Tibial artery (tissue), 4 donors: ENCODE measurements around the gene VAC14.
A peak's percentile ranks its signal among the peaks of the same experiment; 100 is the strongest.

Source experiments
- DNase-seq, 2 donors: peaks; one replicate each; pipeline ENCODE4 v3.0.0-alpha.2; 2019
- H3K27ac ChIP-seq, 2 donors: fragments of 200-600 bp; sonication (generic) in 1 of 2; 1 replicate in 1 of 2; 2 replicates in 1 of 2; pipeline ENCODE4 v1.5.1; 2018 to 2019; ENCODE audit warnings: mild to moderate bottlenecking in 1 of 2
- H3K27me3 ChIP-seq, 2 donors: fragments of 200-600 bp; sonication (generic) in 1 of 2; one replicate each; pipeline versions ENCODE4 v1.5.1 to v1.6.0; 2016 to 2019
- H3K36me3 ChIP-seq, 3 donors: fragments of 200-600 bp; sonication (generic) in 2 of 3; one replicate each; pipeline ENCODE4 v1.5.1; 2016 to 2019; ENCODE audit warnings: mild to moderate bottlenecking in 2 of 3
- H3K4me1 ChIP-seq, 4 donors: fragments of 200-600 bp; sonication (generic) in 2 of 4; 1 replicate in 3 of 4; 2 replicates in 1 of 4; pipeline ENCODE4 v1.5.1; 2016 to 2019
- H3K4me3 ChIP-seq, 2 donors: fragments of 200-600 bp; sonication (generic) in 1 of 2; 1 replicate in 1 of 2; 2 replicates in 1 of 2; pipeline ENCODE4 v1.5.1; 2018 to 2019; ENCODE audit warnings: mild to moderate bottlenecking in 2 of 2
- H3K9me3 ChIP-seq, 3 donors: fragments of 200-600 bp; sonication (generic) in 1 of 3; one replicate each; pipeline ENCODE4 v1.5.1; 2016 to 2019
- CTCF ChIP-seq, 2 experiments: fragments of 200-600 bp in 1 of 2; fragments of 450-650 bp in 1 of 2; IDR thresholded peaks; one replicate each; pipeline ENCODE4 v1.5.1; 2017 to 2019; ENCODE audit warnings: antibody characterized with exemption in 2 of 2, mild to moderate bottlenecking in 1 of 2, moderate library complexity in 1 of 2
- intact Hi-C: fragments of 100-400 bp; cut with DNase I; formaldehyde crosslinking; loops from one replicate; pipeline ENCODE4 v1.15.0; 2023; ENCODE audit warnings: low total_unique reads

The VAC14 gene

GRCh38 chr16:70760221-70760620, 40.7 kb downstream of the VAC14 start:
- intact Hi-C loops: loop anchor here (10.0 kb wide), 1 partner anchor 225 kb away; no protein-coding TSS in a partner anchor
- Histone ChIP-seq H3K4me1 (peaks cover under 1 to 18% (median 14%) of the 10 kb centered on the region in 4 donors), H3K27ac (no peak overlapping the region), H3K36me3 (peaks cover 9 to 78% (median 56%) of the 10 kb centered on the region in 3 donors), H3K27me3 (no peaks in the 10 kb centered on the region), H3K9me3 (no peaks in the 10 kb centered on the region), H3K4me3 (no peak overlapping the region)
- no peak for TF ChIP-seq CTCF (IDR thresholded peaks at IDR 0.05)
- DNase-seq: no peak

- Histone ChIP-seq H3K4me1 (peaks cover 5 to 23% (median 19%) of the 10 kb centered on the region in 4 donors), H3K36me3 (peaks cover 9 to 73% (median 56%) of the 10 kb centered on the region in 3 donors), H3K4me3 (no peak overlapping the region), H3K9me3 (no peaks in the 10 kb centered on the region), H3K27ac (no peak overlapping the region), H3K27me3 (no peaks in the 10 kb centered on the region)
- no peak for DNase-seq
- TF ChIP-seq CTCF (IDR thresholded peaks at IDR 0.05): no peak
- intact Hi-C loops: loop anchor here (5.0 to 10.0 kb wide), 2 partner anchors 77 to 225 kb away; no protein-coding TSS in a partner anchor
Observed at GRCh38 chr16:70759666-70760065, 41.3 kb downstream of the VAC14 start.

- H3K4me1 ChIP-seq: peaks cover 11 to 32% (median 28%) of the 10 kb centered on the region in 4 donors
- peaks cover 9 to 67% (median 56%) of the 10 kb centered on the region in 3 donors for H3K36me3 ChIP-seq
- no peak overlapping the region for H3K4me3 ChIP-seq
- no peak for DNase-seq
- no peaks in the 10 kb centered on the region for H3K27me3 ChIP-seq
- intact Hi-C loops: loop anchor here (5.0 kb wide), 1 partner anchor 76 kb away; no protein-coding TSS in a partner anchor
- no peaks in the 10 kb centered on the region for H3K9me3 ChIP-seq
- no peak for TF ChIP-seq CTCF (IDR thresholded peaks at IDR 0.05)
- no peak overlapping the region for H3K27ac ChIP-seq
Observed at GRCh38 chr16:70758786-70759185, 42.2 kb downstream of the VAC14 start.

- Histone ChIP-seq H3K4me3 (no peak overlapping the region), H3K27ac (no peak overlapping the region), H3K36me3 (peaks cover 4 to 54% (median 49%) of the 10 kb centered on the region in 3 donors), H3K9me3 (no peaks in the 10 kb centered on the region), H3K4me1 (peaks cover 11 to 48% (median 42%) of the 10 kb centered on the region in 4 donors), H3K27me3 (no peaks in the 10 kb centered on the region)
- no peak for DNase-seq
- intact Hi-C loops: loop anchor here (5.0 kb wide), 1 partner anchor 75 kb away; no protein-coding TSS in a partner anchor
- no peak for TF ChIP-seq CTCF (IDR thresholded peaks at IDR 0.05)
Observed at GRCh38 chr16:70757183-70757582, 43.8 kb downstream of the VAC14 start.

- TF ChIP-seq CTCF (IDR thresholded peaks at IDR 0.05): no peak
- H3K36me3 ChIP-seq: peaks cover 4 to 43% (median 37%) of the 10 kb centered on the region in 3 donors
- H3K27ac ChIP-seq: peak overlapping the region; percentile 68 to 78
- intact Hi-C loops: loop anchor here (5.0 kb wide), 1 partner anchor 74 kb away; no protein-coding TSS in a partner anchor
- no peaks in the 10 kb centered on the region for H3K27me3 ChIP-seq
- peaks cover 11 to 59% (median 52%) of the 10 kb centered on the region in 4 donors for H3K4me1 ChIP-seq
- no peaks in the 10 kb centered on the region for H3K9me3 ChIP-seq
- H3K4me3 ChIP-seq: no peak overlapping the region
- DNase-seq: no peak
Observed at GRCh38 chr16:70756071-70756470, 44.9 kb downstream of the VAC14 start.
